Stimulated activated CD4-positive, alpha-beta T cell treated with anti-CD3 and anti-CD28 coated beads, Interleukin-12 subunit alpha, Interleukin-12 subunit beta, amount 100 ng/mL, for 24 hours (primary cell): Measurements from ENCODE around the gene ABR.
"Not testable (repeated sequence)": the region's sequence is repeated elsewhere in the genome, so short reads cannot be mapped to it uniquely, and the experiment has no call there.

Experiments
- DNase-seq, 2 experiments: peaks; one replicate each; pipeline ENCODE4 v3.0.0-alpha.2; 2020; ENCODE audit warnings: low read depth in 2 of 2

The ABR gene

GRCh38 chr17:1008008-1008761, 171.6 kb downstream of the ABR start:
- DNase-seq, result no peak

GRCh38 chr17:1007310-1008007, 172.3 kb downstream of the ABR start:
- no peak for DNase-seq

- DNase-seq, result no peak
Measured at GRCh38 chr17:1006054-1006453, 173.7 kb downstream of the ABR start.

GRCh38 chr17:1005361-1005946, 174.3 kb downstream of the ABR start:
- DNase-seq, result no peak

- no peak for DNase-seq
Measured at GRCh38 chr17:1004769-1005295, 174.9 kb downstream of the ABR start.

- no peak for DNase-seq
Measured at GRCh38 chr17:1003972-1004768, 175.6 kb downstream of the ABR start.

GRCh38 chr17:1003633-1003971, 176.2 kb downstream of the ABR start:
- no peak for DNase-seq

- no peak for DNase-seq
Measured at GRCh38 chr17:1002771-1003555, 176.8 kb downstream of the ABR start.

- DNase-seq, result no peak
Measured at GRCh38 chr17:1002412-1002753, 177.4 kb downstream of the ABR start.

- no peak for DNase-seq
Measured at GRCh38 chr17:1001640-1002411, 178.0 kb downstream of the ABR start.

- no peak for DNase-seq
Measured at GRCh38 chr17:1000597-1001461, 179.0 kb downstream of the ABR start.

GRCh38 chr17:998111-998510, 181.7 kb downstream of the ABR start:
- no peak for DNase-seq

GRCh38 chr17:996554-997344, 183.0 kb downstream of the ABR start, which contains the start of gene TIMM22:
Gene TIMM22 (plus strand): TSS chr17:997129. CDS start chr17:997143, 14 bp downstream.
- peak; percentile 83 to 85 for DNase-seq

- DNase-seq, result not testable (repeated sequence)
Measured at GRCh38 chr17:995324-995723, 184.5 kb downstream of the ABR start.

- no peak for DNase-seq
Measured at GRCh38 chr17:992933-993332, 186.8 kb downstream of the ABR start.

GRCh38 chr17:988561-988960, 191.2 kb downstream of the ABR start:
- DNase-seq, result no peak

- DNase-seq, result no peak
Measured at GRCh38 chr17:987931-988330, 191.8 kb downstream of the ABR start.

GRCh38 chr17:986322-986929, 193.4 kb downstream of the ABR start:
- DNase-seq, result no peak
